ENCODE measurements around the gene ZNF891.

GRCh38 chr12:133165776-133166175 lies 35.7 kb upstream of the ZNF891 start:
- TF ChIP-seq GATA2 (IDR thresholded peaks at IDR 0.05; ENCODE audit: low read depth, low read length) (no peak), GATA3 (IDR thresholded peaks at IDR 0.05; ENCODE audit: low read depth, low read length) (no peak)

All from SH-SY5Y (cell line).